Sigmoid colon (tissue), 7 donors: ENCODE data around the gene CD9. TPM values are rescaled to one million over a fixed set of nuclear protein-coding genes. Genes with fewer than 3 reads are reported as not detected.
A peak's percentile ranks its signal among the peaks of the same experiment; 100 is the strongest.

ENCODE experiments used
- DNase-seq: peaks from one replicate; pipeline ENCODE4 v3.0.0-alpha.2; 2019
- H3K27ac ChIP-seq, 4 donors: fragments of 200-600 bp; sonication (generic); one replicate each; pipeline ENCODE4 v1.5.1; 2016 to 2019; ENCODE audit warnings: mild to moderate bottlenecking in 1 of 4
- H3K27me3 ChIP-seq, 3 donors: fragments of 200-600 bp; sonication (generic); one replicate each; pipeline ENCODE4 v1.5.1; 2019; ENCODE audit warnings: mild to moderate bottlenecking in 1 of 3
- H3K36me3 ChIP-seq, 4 donors: fragments of 200-600 bp; sonication (generic); one replicate each; pipeline ENCODE4 v1.5.1; 2016 to 2019
- H3K4me1 ChIP-seq, 4 donors: fragments of 200-600 bp; sonication (generic); one replicate each; pipeline ENCODE4 v1.5.1; 2017 to 2019
- H3K4me3 ChIP-seq, 4 donors: fragments of 200-600 bp; sonication (generic); one replicate each; pipeline ENCODE4 v1.5.1; 2017 to 2019; ENCODE audit warnings: mild to moderate bottlenecking in 2 of 4, moderate library complexity in 1 of 4
- H3K9me3 ChIP-seq, 4 donors: fragments of 200-600 bp in 3 of 4; sonication (generic) in 3 of 4; one replicate each; pipeline versions ENCODE4 v1.5.1 to v1.6.1; 2013 to 2019
- EP300 ChIP-seq, 4 donors: sonication (generic); formaldehyde crosslinking; IDR thresholded peaks; one replicate each; pipeline ENCODE4 v1.6.1; 2017; ENCODE audit warnings: antibody characterized with exemption in 4 of 4
- POLR2A ChIP-seq, 2 donors: fragments of 450-650 bp; IDR thresholded peaks; one replicate each; pipeline ENCODE4 v1.6.1; 2016; ENCODE audit warnings: antibody characterized with exemption in 2 of 2, mild to moderate bottlenecking in 2 of 2, moderate library complexity in 2 of 2
- POLR2AphosphoS5 ChIP-seq, 4 donors: sonication (generic); formaldehyde crosslinking; IDR thresholded peaks; one replicate each; pipeline ENCODE4 v1.6.1; 2017; ENCODE audit warnings: antibody characterized with exemption in 4 of 4
- WGBS, 2 donors: extraction: QIAGEN DNeasy Blood & Tissue Kit; methylation state at CpG; one replicate each; pipeline ENCODE4 v1.1.7; 2013; 5-methylcytosine and 5-hydroxymethylcytosine counted together
- intact Hi-C: fragments of 100-400 bp; cut with DNase I; formaldehyde crosslinking; loops from one replicate; pipeline ENCODE4 v1.15.1; 2023
- polyA plus RNA-seq, 3 donors: library from polyadenylated mRNA; stranded (reverse); fragments of 200-250 nt; gene quantifications; one replicate each; pipeline ENCODE4 v1.2.3, GENCODE V29; 2013
- total RNA-seq, 4 donors: library from RNA; depleted of rRNA; stranded (reverse); fragments of >200 nt; gene quantifications; one replicate each; pipeline ENCODE4 v1.1.0, GENCODE V29; 2016
- TF ChIP-seq, protein P1 (sequence below), 4 experiments: fragments of 450-650 bp in 3 of 4; fragments of 200-600 bp in 1 of 4; IDR thresholded peaks; one replicate each; pipeline ENCODE4 v1.5.1; 2016 to 2019; ENCODE audit warnings: antibody characterized with exemption in 4 of 4, mild to moderate bottlenecking in 3 of 4, moderate library complexity in 2 of 4
- donor health status: healthy with polysubstance abuse.
- donor health status: Bipolar disorder and iron deficiency.
- donor health status: healthy.

The CD9 gene
- total and polyA plus RNA-seq, 7 donors = 180 to 548 (median 335) TPM

DNA sequence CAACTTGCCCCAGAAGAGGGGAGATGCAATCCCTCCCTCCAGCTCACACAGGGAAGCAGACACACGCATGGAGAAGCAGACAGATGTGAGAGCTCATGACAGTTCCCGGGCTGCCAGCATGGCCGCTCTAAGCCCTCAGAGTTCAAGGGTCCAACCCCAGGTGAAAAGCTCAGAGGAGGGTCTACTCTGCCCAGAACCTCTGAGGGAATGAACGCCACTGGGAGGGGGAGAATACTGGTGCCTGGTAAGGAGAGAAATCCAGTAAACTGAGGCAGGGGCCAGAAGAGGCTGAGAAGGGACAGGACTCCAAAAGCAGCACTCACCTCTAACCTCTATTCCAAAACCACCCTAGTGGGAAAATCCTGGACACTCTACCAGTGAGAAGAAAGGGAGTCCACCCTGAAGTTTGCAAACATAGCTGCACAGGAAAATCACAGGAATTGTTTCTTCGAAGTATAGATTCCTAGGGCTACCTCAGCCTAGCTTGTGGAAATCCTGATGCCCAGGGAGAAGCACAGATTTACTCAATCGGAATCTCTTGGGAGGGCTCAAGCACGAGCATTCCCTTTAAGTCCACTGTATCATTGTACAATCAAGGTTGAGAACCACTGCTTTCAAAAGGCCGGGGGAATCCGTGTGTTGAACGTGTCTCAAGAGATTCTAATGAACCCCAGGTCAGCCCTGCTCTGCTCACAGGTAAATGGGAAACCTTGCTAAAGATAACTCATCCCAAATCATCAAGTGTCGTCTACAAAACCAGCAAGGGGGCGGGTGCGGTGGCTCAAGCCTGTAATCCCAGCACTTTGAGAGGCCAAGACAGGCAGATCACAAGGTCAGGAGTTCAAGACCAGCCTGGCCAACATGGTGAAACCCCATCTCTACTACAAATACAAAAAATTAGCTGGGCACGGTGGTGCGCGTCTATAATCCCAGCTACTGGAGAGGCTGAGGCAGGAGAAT, 76.0 kb downstream of the CD9 start:
- peaks cover 0 to 36% (median 30%) of the 10 kb centered on the region in 4 donors for H3K4me1 ChIP-seq
- WGBS, 2 donors = 78 to 81% methylated on average over 16 of the region's 16 CpGs
- H3K9me3 ChIP-seq = no peaks in the 10 kb centered on the region
- DNase-seq = peak; percentile 21
- intact Hi-C loops = no loop called here
- TF ChIP-seq EP300 (IDR thresholded peaks at IDR 0.05) = no peak
- TF ChIP-seq POLR2A (IDR thresholded peaks at IDR 0.05) = no peak
- TF ChIP-seq, protein P1, sequence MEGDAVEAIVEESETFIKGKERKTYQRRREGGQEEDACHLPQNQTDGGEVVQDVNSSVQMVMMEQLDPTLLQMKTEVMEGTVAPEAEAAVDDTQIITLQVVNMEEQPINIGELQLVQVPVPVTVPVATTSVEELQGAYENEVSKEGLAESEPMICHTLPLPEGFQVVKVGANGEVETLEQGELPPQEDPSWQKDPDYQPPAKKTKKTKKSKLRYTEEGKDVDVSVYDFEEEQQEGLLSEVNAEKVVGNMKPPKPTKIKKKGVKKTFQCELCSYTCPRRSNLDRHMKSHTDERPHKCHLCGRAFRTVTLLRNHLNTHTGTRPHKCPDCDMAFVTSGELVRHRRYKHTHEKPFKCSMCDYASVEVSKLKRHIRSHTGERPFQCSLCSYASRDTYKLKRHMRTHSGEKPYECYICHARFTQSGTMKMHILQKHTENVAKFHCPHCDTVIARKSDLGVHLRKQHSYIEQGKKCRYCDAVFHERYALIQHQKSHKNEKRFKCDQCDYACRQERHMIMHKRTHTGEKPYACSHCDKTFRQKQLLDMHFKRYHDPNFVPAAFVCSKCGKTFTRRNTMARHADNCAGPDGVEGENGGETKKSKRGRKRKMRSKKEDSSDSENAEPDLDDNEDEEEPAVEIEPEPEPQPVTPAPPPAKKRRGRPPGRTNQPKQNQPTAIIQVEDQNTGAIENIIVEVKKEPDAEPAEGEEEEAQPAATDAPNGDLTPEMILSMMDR (IDR thresholded peaks at IDR 0.05) = no peak
- TF ChIP-seq POLR2AphosphoS5 (IDR thresholded peaks at IDR 0.05) = no peak
- H3K27ac ChIP-seq = no peak overlapping the region
- H3K36me3 ChIP-seq = no peaks in the 10 kb centered on the region
- no peak overlapping the region for H3K4me3 ChIP-seq
- no peaks in the 10 kb centered on the region for H3K27me3 ChIP-seq

DNA sequence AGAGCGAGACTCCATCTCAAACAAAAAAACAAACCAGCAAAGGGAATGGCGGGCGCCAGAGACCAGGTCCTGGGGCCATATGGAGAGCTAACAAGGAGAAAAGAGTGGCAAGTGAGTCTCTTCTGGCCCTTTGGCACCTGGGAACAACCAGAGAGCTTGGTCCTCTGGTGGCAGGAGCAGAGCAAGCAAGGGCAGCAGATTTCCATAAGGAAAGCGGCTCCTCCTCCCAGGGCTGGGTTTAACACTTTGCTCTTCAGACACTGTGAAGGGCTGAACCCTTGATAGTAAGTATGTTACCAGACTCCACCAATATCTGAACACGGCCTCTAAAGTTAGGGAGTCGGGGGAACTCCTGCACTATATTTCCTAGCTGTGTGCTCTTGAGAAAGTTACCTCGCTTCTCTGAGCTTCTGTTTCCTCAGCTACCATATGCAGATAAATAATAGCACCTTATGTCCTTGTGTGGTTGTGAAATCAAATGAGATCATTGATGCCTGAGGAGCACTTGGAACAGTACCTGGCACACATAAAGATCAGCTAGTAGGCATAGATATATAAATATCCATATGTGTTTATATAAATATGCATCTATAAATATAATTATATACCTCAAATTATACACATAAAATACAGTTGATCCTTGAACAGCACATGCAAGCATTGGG, 76.9 kb downstream of the CD9 start:
- TF ChIP-seq, protein P1 (IDR thresholded peaks at IDR 0.05) = no peak
- TF ChIP-seq POLR2AphosphoS5 (IDR thresholded peaks at IDR 0.05) (no peak), POLR2A (IDR thresholded peaks at IDR 0.05) (no peak), EP300 (IDR thresholded peaks at IDR 0.05) (no peak)
- H3K9me3 ChIP-seq = no peaks in the 10 kb centered on the region
- peaks cover 0 to 36% (median 30%) of the 10 kb centered on the region in 4 donors for H3K4me1 ChIP-seq
- H3K36me3 ChIP-seq = no peaks in the 10 kb centered on the region
- no peak overlapping the region for H3K4me3 ChIP-seq
- peak overlapping the region in 3 of 4 donors; percentile 90 to 93 (median 92) for H3K27ac ChIP-seq
- intact Hi-C loops = no loop called here
- H3K27me3 ChIP-seq = no peaks in the 10 kb centered on the region
- WGBS, 2 donors = 59 to 65% methylated on average over 7 of the region's 7 CpGs
- peak; percentile 45 for DNase-seq

DNA sequence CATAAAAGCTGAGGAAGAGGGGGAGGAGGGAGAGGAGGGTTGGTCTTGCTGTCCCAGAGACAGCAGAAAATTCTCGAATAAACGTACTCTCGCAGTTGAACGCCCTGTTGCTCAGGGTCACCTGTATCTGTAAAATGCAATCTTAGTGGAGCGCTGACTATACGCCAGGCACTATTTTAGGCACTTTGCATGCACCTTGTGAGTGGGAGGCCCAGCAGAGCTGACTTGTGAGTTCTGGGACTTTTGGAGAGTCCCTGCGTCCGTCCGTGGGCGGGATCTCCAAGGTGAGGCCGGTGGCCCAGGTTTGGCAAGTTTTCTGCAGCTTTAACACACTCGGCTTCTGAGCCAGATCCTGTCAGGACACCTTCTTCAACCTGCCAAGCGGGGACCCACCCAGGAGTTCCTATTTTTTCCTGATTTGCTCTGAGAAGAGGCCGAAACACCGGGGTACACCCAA, 77.8 kb downstream of the CD9 start:
- Histone ChIP-seq H3K4me1 (peaks cover 0 to 36% (median 30%) of the 10 kb centered on the region in 4 donors), H3K4me3 (peak overlapping the region in 3 of 4 donors; percentile 54 to 62 (median 61)), H3K27me3 (no peaks in the 10 kb centered on the region), H3K36me3 (no peaks in the 10 kb centered on the region), H3K9me3 (no peaks in the 10 kb centered on the region), H3K27ac (peak overlapping the region; percentile 84 to 93 (median 91))
- TF ChIP-seq POLR2A (IDR thresholded peaks at IDR 0.05) = no peak
- TF ChIP-seq, protein P1 (IDR thresholded peaks at IDR 0.05) = no peak
- no peak for TF ChIP-seq EP300 (IDR thresholded peaks at IDR 0.05)
- no peak for TF ChIP-seq POLR2AphosphoS5 (IDR thresholded peaks at IDR 0.05)
- WGBS, 2 donors = 11 to 32% methylated on average over 15 of the region's 15 CpGs
- intact Hi-C loops = loop anchor here (1.0 to 2.0 kb wide), 2 partner anchors 47 to 83 kb away; no protein-coding TSS in a partner anchor
- DNase-seq = no peak

DNA sequence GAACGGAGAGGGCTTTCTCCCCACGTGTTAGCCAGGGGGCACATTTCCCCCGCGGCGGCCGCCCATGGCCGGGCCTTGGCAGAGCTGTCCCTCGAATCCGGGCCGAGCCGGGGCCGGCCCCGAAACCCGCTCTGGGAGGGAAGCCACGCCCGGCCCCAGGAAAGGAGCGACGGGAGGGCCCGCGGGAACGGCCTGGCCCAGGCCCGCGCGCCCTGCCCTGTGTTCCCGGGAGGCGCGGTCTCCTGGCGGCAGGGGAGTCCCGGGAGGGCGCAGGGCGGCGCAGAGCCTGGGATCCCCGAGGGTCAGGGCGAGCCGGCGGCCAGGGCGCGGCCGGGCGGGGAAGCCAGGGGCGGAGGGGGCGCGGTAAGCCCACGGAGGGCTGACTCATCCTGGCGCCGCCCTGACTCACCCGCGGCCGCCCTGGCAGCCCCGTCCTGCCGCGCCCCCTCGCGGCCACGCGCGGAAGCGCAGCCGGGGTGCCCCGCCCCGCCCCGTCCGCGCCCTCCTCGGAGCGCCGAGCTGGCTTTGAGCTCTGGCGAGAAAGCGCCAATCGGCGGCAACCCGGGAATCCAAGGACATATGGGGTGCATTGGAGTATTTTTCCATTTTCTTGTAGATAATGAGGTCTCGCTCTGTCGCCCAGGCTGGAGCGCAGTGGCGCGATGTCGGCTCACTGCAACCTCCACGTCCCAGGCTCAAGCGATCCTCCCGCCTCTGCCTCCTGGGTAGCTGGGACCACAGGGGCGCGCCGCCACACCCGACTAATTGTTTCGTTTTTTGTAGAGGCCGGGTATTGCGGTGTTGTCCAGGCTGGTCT, 78.4 kb downstream of the CD9 start:
- 5 to 10% methylated on average over 88 of the region's 88 CpGs for WGBS, 2 donors
- no peaks in the 10 kb centered on the region for H3K36me3 ChIP-seq
- H3K4me1 ChIP-seq = peaks cover 0 to 35% (median 29%) of the 10 kb centered on the region in 4 donors
- DNase-seq = peak; percentile 92
- H3K27me3 ChIP-seq = no peaks in the 10 kb centered on the region
- intact Hi-C loops = loop anchor here (1.0 to 2.0 kb wide), 2 partner anchors 48 to 83 kb away; no protein-coding TSS in a partner anchor
- TF ChIP-seq EP300 (IDR thresholded peaks at IDR 0.05) (no peak), POLR2AphosphoS5 (IDR thresholded peaks at IDR 0.05) (peak; percentile 19 to 80 (median 62)), POLR2A (IDR thresholded peaks at IDR 0.05) (peak in 1 of 2 donors; percentile 27)
- TF ChIP-seq, protein P1 (IDR thresholded peaks at IDR 0.05) = peak in 2 of 4 experiments; percentile 47 to 97
- H3K9me3 ChIP-seq = no peaks in the 10 kb centered on the region
- H3K27ac ChIP-seq = peak overlapping the region; percentile 84 to 93 (median 91)
- peak overlapping the region; percentile 28 to 62 (median 58) for H3K4me3 ChIP-seq
